ENCODE results near the gene DTYMK.
"Not testable (repeated sequence)": the region's sequence is repeated elsewhere in the genome, so short reads cannot be mapped to it uniquely, and the experiment has no call there.

Gene DTYMK

GRCh38 chr2:241668839-241669238 is 17.8 kb downstream of the DTYMK start:
- ChIA-PET POLR2A (no interaction called here), CTCF (interaction anchor here (0.9 to 2.3 kb wide), 4 partner anchors 9 to 66 kb away, joined by 3 to 12 read pairs (median 4); partner anchors contain the start of gene D2HGDH)
- TF ChIP-seq CTCF (IDR thresholded peaks at IDR 0.05; ENCODE audit: insufficient read depth, low read length, missing control alignments): no peak
- no peak overlapping the region for H3K4me3 ChIP-seq (ENCODE audit: low read depth, low read length)
- DNase-seq (ENCODE audit: low read depth, low spot score): no peak

GRCh38 chr2:241668354-241668753 is 18.3 kb downstream of the DTYMK start:
- no peak overlapping the region for H3K4me3 ChIP-seq (ENCODE audit: low read depth, low read length)
- CTCF ChIA-PET: interaction anchor here (1.2 to 2.3 kb wide), 2 partner anchors 9 to 11 kb away, joined by 3 to 12 read pairs; no protein-coding TSS in a partner anchor
- DNase-seq (ENCODE audit: low read depth, low spot score): no peak
- POLR2A ChIA-PET: no interaction called here
- no peak for TF ChIP-seq CTCF (IDR thresholded peaks at IDR 0.05; ENCODE audit: insufficient read depth, low read length, missing control alignments)

GRCh38 chr2:241666627-241667400 is 19.8 kb downstream of the DTYMK start:
- ChIA-PET CTCF (interaction anchor here (1.2 to 1.7 kb wide), 2 partner anchors 14 to 67 kb away, joined by 3 to 4 read pairs; partner anchors contain the start of gene D2HGDH), POLR2A (no interaction called here)
- DNase-seq (ENCODE audit: low read depth, low spot score): no peak
- TF ChIP-seq CTCF (IDR thresholded peaks at IDR 0.05; ENCODE audit: insufficient read depth, low read length, missing control alignments): no peak
- no peak overlapping the region for H3K4me3 ChIP-seq (ENCODE audit: low read depth, low read length)

- ChIA-PET POLR2A (no interaction called here), CTCF (interaction anchor here (0.6 to 2.2 kb wide), 14 partner anchors 9 to 359 kb away, joined by 3 to 17 read pairs (median 6); partner anchors contain the start of gene D2HGDH)
- no peak for DNase-seq (ENCODE audit: low read depth, low spot score)
- no peak overlapping the region for H3K4me3 ChIP-seq (ENCODE audit: low read depth, low read length)
- TF ChIP-seq CTCF (IDR thresholded peaks at IDR 0.05; ENCODE audit: insufficient read depth, low read length, missing control alignments): no peak
These were observed 20.7 kb downstream of the DTYMK start for GRCh38 chr2:241665731-241666440.

DNA sequence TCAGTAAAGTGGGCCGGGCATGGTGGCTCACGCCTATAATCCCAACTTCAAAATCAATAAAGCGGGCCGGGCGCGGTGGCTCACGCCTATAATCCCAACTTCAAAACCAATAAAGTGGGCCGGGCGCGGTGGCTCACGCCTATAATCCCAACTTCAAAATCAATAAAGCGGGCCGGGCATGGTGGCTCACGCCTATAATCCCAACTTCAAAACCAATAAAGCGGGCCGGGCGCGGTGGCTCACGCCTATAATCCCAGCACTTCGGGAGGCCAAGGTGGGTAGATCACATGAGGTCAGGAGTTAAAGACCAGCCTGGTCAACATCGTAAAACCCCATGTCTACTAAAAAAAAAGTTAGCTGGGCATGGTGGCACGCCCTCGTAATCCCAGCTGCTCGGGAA is 23.9 kb downstream of the DTYMK start:
- CTCF ChIA-PET: interaction anchor here (0.8 to 0.9 kb wide), 2 partner anchors 70 to 71 kb away, joined by 3 to 4 read pairs; no protein-coding TSS in a partner anchor
- H3K4me3 ChIP-seq (ENCODE audit: low read depth, low read length); POLR2A ChIA-PET; DNase-seq (ENCODE audit: low read depth, low spot score): not testable (repeated sequence)

GRCh38 chr2:241660593-241661213 is 25.9 kb downstream of the DTYMK start:
- ChIA-PET POLR2A (no interaction called here), CTCF (interaction anchor here (1.1 to 2.0 kb wide), 4 partner anchors 9 to 810 kb away, joined by 3 to 12 read pairs (median 3); no protein-coding TSS in a partner anchor)
- no peak for DNase-seq (ENCODE audit: low read depth, low spot score)
- no peak overlapping the region for H3K4me3 ChIP-seq (ENCODE audit: low read depth, low read length)
- no peak for TF ChIP-seq CTCF (IDR thresholded peaks at IDR 0.05; ENCODE audit: insufficient read depth, low read length, missing control alignments)

All from AG04449 (cell line).